Ishikawa (cell line): ENCODE measurements around the gene C22orf23.

ENCODE experiments used
- CEBPB ChIP-seq: IDR thresholded peaks from 2 replicates; pipeline ENCODE4 v1.6.1; 2012
- CREB1 ChIP-seq: IDR thresholded peaks from 2 replicates; pipeline ENCODE4 v1.6.1; 2012; ENCODE audit warnings: low read depth
- EGR1 ChIP-seq: IDR thresholded peaks from 2 replicates; pipeline ENCODE4 v1.6.1; 2012
- EP300 ChIP-seq: IDR thresholded peaks from 2 replicates; pipeline ENCODE4 v1.6.1; 2012; ENCODE audit warnings: borderline replicate concordance
- FOXM1 ChIP-seq: IDR thresholded peaks from 2 replicates; pipeline ENCODE4 v1.6.1; 2012; ENCODE audit warnings: low read depth, borderline replicate concordance
- NFIC ChIP-seq: IDR thresholded peaks from 2 replicates; pipeline ENCODE4 v1.6.1; 2012
- RAD21 ChIP-seq: IDR thresholded peaks from 2 replicates; pipeline ENCODE4 v1.6.1; 2012; ENCODE audit warnings: low read depth
- TAF1 ChIP-seq: IDR thresholded peaks from 2 replicates; pipeline ENCODE4 v1.6.1; 2012; ENCODE audit warnings: low read depth, mild to moderate bottlenecking
- TCF12 ChIP-seq: IDR thresholded peaks from 2 replicates; pipeline ENCODE4 v1.6.1; 2012; ENCODE audit warnings: low read depth
- TEAD4 ChIP-seq: IDR thresholded peaks from 2 replicates; pipeline ENCODE4 v1.6.1; 2012
- USF1 ChIP-seq: IDR thresholded peaks from 2 replicates; pipeline ENCODE4 v1.6.1; 2012
- YY1 ChIP-seq: IDR thresholded peaks from 2 replicates; pipeline ENCODE4 v1.6.1; 2012; ENCODE audit warnings: low read depth
- ZBTB7A ChIP-seq: IDR thresholded peaks from 2 replicates; pipeline ENCODE4 v1.6.1; 2012; ENCODE audit warnings: low read depth
- TF ChIP-seq, protein P1 (sequence below): IDR thresholded peaks from 2 replicates; pipeline ENCODE4 v1.6.1; 2012
- TF ChIP-seq, protein P2 (sequence below): IDR thresholded peaks from 2 replicates; pipeline ENCODE4 v1.6.1; 2012; ENCODE audit warnings: low read depth, mild to moderate bottlenecking

Gene C22orf23

GRCh38 chr22:37976547-37976946 lies 23.1 kb upstream of the C22orf23 start:
- TF ChIP-seq EGR1 (no peak), TEAD4 (no peak), CEBPB (no peak), YY1 (no peak), NFIC (no peak), CREB1 (no peak), USF1 (no peak), RAD21 (no peak), TAF1 (no peak), TCF12 (no peak), ZBTB7A (no peak), EP300 (no peak), FOXM1 (no peak)
- TF ChIP-seq, protein P1, sequence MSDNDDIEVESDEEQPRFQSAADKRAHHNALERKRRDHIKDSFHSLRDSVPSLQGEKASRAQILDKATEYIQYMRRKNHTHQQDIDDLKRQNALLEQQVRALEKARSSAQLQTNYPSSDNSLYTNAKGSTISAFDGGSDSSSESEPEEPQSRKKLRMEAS = no peak
- TF ChIP-seq, protein P2, sequence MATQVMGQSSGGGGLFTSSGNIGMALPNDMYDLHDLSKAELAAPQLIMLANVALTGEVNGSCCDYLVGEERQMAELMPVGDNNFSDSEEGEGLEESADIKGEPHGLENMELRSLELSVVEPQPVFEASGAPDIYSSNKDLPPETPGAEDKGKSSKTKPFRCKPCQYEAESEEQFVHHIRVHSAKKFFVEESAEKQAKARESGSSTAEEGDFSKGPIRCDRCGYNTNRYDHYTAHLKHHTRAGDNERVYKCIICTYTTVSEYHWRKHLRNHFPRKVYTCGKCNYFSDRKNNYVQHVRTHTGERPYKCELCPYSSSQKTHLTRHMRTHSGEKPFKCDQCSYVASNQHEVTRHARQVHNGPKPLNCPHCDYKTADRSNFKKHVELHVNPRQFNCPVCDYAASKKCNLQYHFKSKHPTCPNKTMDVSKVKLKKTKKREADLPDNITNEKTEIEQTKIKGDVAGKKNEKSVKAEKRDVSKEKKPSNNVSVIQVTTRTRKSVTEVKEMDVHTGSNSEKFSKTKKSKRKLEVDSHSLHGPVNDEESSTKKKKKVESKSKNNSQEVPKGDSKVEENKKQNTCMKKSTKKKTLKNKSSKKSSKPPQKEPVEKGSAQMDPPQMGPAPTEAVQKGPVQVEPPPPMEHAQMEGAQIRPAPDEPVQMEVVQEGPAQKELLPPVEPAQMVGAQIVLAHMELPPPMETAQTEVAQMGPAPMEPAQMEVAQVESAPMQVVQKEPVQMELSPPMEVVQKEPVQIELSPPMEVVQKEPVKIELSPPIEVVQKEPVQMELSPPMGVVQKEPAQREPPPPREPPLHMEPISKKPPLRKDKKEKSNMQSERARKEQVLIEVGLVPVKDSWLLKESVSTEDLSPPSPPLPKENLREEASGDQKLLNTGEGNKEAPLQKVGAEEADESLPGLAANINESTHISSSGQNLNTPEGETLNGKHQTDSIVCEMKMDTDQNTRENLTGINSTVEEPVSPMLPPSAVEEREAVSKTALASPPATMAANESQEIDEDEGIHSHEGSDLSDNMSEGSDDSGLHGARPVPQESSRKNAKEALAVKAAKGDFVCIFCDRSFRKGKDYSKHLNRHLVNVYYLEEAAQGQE = no peak

DNA sequence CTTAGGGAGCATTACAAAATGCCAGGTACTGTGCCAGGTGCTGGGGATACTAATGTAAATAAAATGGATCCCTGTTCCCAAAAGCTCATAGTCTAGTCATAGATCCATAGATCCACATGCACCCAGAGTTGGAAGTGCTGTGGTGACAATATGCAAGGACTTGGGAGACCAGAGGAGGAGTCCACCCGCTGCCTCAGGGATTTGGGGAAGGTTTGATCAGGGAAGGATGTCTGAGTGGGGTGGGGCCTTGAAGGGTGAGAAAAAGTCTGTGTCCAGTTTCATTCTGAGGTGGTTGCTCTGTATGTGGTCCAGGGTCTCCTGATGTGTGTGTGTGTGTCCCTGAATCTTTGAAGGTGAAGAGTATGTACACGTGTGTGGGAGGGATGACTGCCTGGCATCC lies 21.8 kb upstream of the C22orf23 start:
- TF ChIP-seq FOXM1 = no peak
- TF ChIP-seq, protein P2 = no peak
- TF ChIP-seq, protein P1 = no peak

DNA sequence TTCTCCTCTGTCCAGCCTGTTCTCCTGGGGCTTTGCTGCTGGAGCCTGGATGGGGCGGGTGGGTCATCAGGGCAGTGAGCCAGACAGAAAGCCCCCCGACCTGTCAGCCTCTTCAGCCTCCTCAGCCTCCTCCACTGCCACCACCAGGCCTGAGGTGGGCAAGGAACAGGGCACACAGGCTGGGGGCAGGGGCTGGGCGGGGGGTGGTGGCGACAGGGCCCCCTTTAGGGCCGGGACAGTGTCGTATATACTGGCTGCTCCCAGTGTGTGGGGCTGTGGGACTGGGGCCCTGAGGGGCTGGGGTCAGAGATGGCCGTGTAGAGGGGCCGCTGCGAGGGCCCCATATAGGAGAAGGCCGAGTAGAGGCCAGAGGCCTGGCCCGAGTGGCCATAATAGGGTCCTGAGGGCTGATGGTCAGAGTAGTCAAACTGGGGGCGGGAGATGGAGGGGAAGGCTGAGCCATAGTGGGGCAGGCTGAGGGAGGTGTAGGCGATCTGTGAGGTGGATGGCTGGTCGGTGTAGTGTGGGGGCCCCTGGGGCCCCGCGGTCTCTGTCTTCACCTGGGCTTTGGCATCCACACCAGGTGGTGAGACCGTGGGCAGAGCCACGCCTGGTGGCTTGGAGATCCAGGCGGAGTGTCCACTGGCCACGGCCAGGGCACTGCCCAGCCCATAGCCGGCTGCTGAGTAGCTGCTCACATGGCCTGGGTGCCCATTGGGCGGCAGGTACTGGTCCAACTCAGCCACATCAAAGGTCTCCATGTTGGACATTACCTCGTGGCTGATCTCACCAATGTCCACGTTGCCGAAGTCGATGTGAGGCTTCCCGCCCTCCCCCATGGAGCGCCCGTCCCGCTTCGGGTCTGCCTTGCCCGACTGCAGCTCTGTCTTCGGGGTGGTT lies 20.1 kb upstream of the C22orf23 start:
- TF ChIP-seq, protein P1 = no peak
- TF ChIP-seq TEAD4 (no peak), FOXM1 (no peak), TCF12 (no peak), USF1 (no peak), RAD21 (no peak), ZBTB7A (no peak), TAF1 (no peak), CEBPB (no peak), EP300 (no peak), NFIC (no peak), EGR1 (no peak), CREB1 (no peak)
- TF ChIP-seq, protein P2 = no peak

DNA sequence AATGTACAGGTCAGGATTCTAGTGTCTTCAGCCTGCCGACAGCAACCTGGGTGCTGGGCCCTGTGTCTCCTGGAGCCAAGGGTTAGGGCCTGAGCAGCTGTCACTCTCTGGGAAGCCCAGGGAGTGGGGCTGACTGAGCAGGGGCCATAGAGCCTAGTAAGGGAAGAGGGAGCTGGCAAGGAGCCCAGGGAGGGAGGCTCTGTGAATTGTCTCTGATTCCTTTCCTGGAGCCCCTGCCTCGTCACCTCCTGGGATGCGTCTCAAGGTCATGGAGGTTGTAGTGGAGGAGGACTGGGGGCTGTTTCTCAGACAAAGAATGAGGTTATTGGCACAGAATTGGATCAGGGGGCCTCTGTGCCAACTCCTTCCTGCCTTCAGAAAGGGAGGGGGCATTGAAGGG lies 19.1 kb upstream of the C22orf23 start:
- TF ChIP-seq, protein P2 = no peak
- TF ChIP-seq EGR1 (no peak), NFIC (no peak), TEAD4 (no peak)
